ENCODE results near the gene PRKCE. TPM values are rescaled to one million over a fixed set of nuclear protein-coding genes. Genes with fewer than 3 reads are reported as not detected.

Gene PRKCE
- polyA plus RNA-seq, 1 of the 3 experiments (the other 2 are of a cell fraction): 16.3 TPM

DNA sequence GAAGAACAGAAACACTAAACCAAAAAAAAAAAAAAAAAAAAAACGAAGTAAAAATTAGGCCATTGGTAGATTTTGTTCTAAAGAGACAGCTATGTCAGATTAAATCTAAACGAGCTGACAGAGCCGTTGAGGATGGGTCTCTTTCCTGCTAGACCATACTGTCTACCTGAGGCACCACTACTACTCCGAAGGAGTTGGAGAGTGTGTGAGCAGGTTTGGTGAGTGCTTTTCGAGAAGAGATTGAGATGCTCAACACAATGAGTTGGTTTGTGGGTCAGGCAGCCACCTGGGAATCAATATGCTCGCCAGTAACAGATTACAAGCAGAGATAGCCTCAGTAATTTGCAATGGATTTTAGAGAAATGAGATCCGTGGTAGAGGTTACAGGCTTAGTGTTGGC, 364.2 kb downstream of the PRKCE start:
- no peaks in the 10 kb centered on the region for H3K79me2 ChIP-seq (ENCODE audit: insufficient read depth)

DNA sequence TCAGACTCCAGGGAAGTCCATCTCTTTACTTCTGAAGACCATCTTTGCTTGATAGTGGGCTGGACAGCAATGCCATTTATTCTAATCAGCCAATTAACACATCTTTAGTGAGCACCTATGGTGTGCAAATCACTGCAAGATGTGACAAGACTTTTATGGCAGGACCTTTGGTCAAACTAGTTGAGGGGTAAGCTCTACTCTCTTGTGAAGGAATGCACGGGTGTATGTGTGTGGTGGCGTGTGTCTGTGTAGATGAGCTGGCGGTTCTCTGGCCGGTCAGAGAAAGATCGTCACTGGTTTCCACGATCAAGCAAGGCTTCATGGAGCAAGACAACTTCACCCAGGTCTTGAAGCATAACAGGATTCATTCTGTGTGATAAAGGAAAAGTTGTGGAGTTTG, 364.6 kb downstream of the PRKCE start:
- 97% methylated on average over 6 of the region's 6 CpGs for WGBS (ENCODE audit: low lambda C conversion rate)
- CTCF ChIA-PET: interaction anchor here (0.6 to 2.1 kb wide), 5 partner anchors 10 to 350 kb away, joined by 3 to 8 read pairs (median 3); no protein-coding TSS in a partner anchor
- Histone ChIP-seq H3K27me3 (ENCODE audit: insufficient read depth) (no peaks in the 10 kb centered on the region), H3K4me3 (ENCODE audit: low read depth in 2 of 2, low read length in 1 of 2) (no peak overlapping the region), H3K9me3 (no peaks in the 10 kb centered on the region), H3K9ac (no peak overlapping the region), H4K20me1 (ENCODE audit: insufficient read depth) (no peaks in the 10 kb centered on the region), H3K4me1 (ENCODE audit: control insufficient read depth in 1 of 2, insufficient read depth in 2 of 2, low read depth in 1 of 2, low read length in 1 of 2) (peaks cover 8 to 12% of the 10 kb centered on the region in 2 experiments; a peak in 2 of 4 replicates), H3K79me2 (ENCODE audit: insufficient read depth) (no peaks in the 10 kb centered on the region), H3K9me2 (no peaks in the 10 kb centered on the region), H3K4me2 (no peak overlapping the region), H3F3A (replicated peaks; ENCODE audit: insufficient read depth) (peaks cover 6% of the 10 kb centered on the region), H3K27ac (ENCODE audit: low read depth in 2 of 2, low read length in 1 of 2) (peak overlapping the region in 1 of 2 experiments; percentile 52; a peak in 2 of 4 replicates), H2AFZ (ENCODE audit: low read depth) (no peak overlapping the region), H3K36me3 (replicated peaks in 1 of 2; ENCODE audit: control insufficient read depth in 1 of 2, insufficient read depth in 2 of 2, low read length in 1 of 2) (peaks cover 0 to 11% of the 10 kb centered on the region in 2 experiments)
- TF ChIP-seq, protein P1, sequence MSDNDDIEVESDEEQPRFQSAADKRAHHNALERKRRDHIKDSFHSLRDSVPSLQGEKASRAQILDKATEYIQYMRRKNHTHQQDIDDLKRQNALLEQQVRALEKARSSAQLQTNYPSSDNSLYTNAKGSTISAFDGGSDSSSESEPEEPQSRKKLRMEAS (IDR thresholded peaks at IDR 0.05; ENCODE audit: low read depth): no peak
- no peak for TF ChIP-seq NRF1 (IDR thresholded peaks at IDR 0.05; ENCODE audit: low read depth, low read length)
- no peak for TF ChIP-seq SMC3 (IDR thresholded peaks at IDR 0.05; ENCODE audit: low read depth, low read length)
- TF ChIP-seq, protein P2, sequence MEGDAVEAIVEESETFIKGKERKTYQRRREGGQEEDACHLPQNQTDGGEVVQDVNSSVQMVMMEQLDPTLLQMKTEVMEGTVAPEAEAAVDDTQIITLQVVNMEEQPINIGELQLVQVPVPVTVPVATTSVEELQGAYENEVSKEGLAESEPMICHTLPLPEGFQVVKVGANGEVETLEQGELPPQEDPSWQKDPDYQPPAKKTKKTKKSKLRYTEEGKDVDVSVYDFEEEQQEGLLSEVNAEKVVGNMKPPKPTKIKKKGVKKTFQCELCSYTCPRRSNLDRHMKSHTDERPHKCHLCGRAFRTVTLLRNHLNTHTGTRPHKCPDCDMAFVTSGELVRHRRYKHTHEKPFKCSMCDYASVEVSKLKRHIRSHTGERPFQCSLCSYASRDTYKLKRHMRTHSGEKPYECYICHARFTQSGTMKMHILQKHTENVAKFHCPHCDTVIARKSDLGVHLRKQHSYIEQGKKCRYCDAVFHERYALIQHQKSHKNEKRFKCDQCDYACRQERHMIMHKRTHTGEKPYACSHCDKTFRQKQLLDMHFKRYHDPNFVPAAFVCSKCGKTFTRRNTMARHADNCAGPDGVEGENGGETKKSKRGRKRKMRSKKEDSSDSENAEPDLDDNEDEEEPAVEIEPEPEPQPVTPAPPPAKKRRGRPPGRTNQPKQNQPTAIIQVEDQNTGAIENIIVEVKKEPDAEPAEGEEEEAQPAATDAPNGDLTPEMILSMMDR (IDR thresholded peaks at IDR 0.05): no peak
- TF ChIP-seq, protein P3, sequence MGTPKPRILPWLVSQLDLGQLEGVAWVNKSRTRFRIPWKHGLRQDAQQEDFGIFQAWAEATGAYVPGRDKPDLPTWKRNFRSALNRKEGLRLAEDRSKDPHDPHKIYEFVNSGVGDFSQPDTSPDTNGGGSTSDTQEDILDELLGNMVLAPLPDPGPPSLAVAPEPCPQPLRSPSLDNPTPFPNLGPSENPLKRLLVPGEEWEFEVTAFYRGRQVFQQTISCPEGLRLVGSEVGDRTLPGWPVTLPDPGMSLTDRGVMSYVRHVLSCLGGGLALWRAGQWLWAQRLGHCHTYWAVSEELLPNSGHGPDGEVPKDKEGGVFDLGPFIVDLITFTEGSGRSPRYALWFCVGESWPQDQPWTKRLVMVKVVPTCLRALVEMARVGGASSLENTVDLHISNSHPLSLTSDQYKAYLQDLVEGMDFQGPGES (IDR thresholded peaks at IDR 0.05; ENCODE audit: low read depth, low read length): no peak
- no peak for TF ChIP-seq NFIC (IDR thresholded peaks at IDR 0.05; ENCODE audit: borderline replicate concordance)
- no peak for TF ChIP-seq CHD2 (IDR thresholded peaks at IDR 0.05; ENCODE audit: low read length, partially characterized antibody)
- no peak for TF ChIP-seq JUND (IDR thresholded peaks at IDR 0.05)
- TF ChIP-seq SIN3A (IDR thresholded peaks at IDR 0.05; ENCODE audit: borderline replicate concordance, low read depth, low read length): no peak
- no peak for TF ChIP-seq TCF12 (IDR thresholded peaks at IDR 0.05)
- TF ChIP-seq POLR2AphosphoS5 (IDR thresholded peaks at IDR 0.05; ENCODE audit: low read depth, low read length): no peak
- no peak for TF ChIP-seq RCOR1 (IDR thresholded peaks at IDR 0.05; ENCODE audit: low read length)
- no peak for TF ChIP-seq TEAD4 (IDR thresholded peaks at IDR 0.05; ENCODE audit: borderline replicate concordance, insufficient read depth)
- TF ChIP-seq FOXM1 (IDR thresholded peaks at IDR 0.05; ENCODE audit: low read depth): no peak
- no peak for TF ChIP-seq YY1 (IDR thresholded peaks at IDR 0.05; ENCODE audit: low read depth)
- no peak for TF ChIP-seq GATA2 (CRISPR knock-in tag; IDR thresholded peaks at IDR 0.05)
- no peak for DNase-seq
- POLR2A ChIA-PET: no interaction called here

More for the DNA sequence above, 364.2 kb downstream of the PRKCE start:
- H3K36me3 ChIP-seq (replicated peaks in 1 of 2; ENCODE audit: control insufficient read depth in 1 of 2, insufficient read depth in 2 of 2, low read length in 1 of 2): peaks cover 0 to 12% of the 10 kb centered on the region in 2 experiments
- peak overlapping the region; percentile 21; the same call in 1 of the 2 replicates for H2AFZ ChIP-seq (ENCODE audit: low read depth)
- no peak overlapping the region for H3K4me3 ChIP-seq (ENCODE audit: low read depth in 2 of 2, low read length in 1 of 2)
- peak overlapping the region; percentile 52 to 53; a peak in 3 of 4 replicates for H3K27ac ChIP-seq (ENCODE audit: low read depth in 2 of 2, low read length in 1 of 2)
- ChIA-PET POLR2A (no interaction called here), CTCF (interaction anchor here (0.6 to 2.1 kb wide), 5 partner anchors 10 to 351 kb away, joined by 3 to 8 read pairs (median 3); no protein-coding TSS in a partner anchor)
- DNase-seq: no peak
- no peaks in the 10 kb centered on the region for H3K9me3 ChIP-seq
- no peak overlapping the region for H3K9ac ChIP-seq
- no peaks in the 10 kb centered on the region for H3K27me3 ChIP-seq (ENCODE audit: insufficient read depth)
- H3F3A ChIP-seq (replicated peaks; ENCODE audit: insufficient read depth): peaks cover 6% of the 10 kb centered on the region
- no peaks in the 10 kb centered on the region for H3K9me2 ChIP-seq
- H3K4me1 ChIP-seq (ENCODE audit: control insufficient read depth in 1 of 2, insufficient read depth in 2 of 2, low read depth in 1 of 2, low read length in 1 of 2): peaks cover 8 to 12% of the 10 kb centered on the region in 2 experiments; a peak in 2 of 4 replicates
- no peaks in the 10 kb centered on the region for H4K20me1 ChIP-seq (ENCODE audit: insufficient read depth)
- WGBS (ENCODE audit: low lambda C conversion rate): 64% methylated on average over 7 of the region's 7 CpGs
- TF ChIP-seq, protein P2 (IDR thresholded peaks at IDR 0.05): no peak
- TF ChIP-seq CHD2 (IDR thresholded peaks at IDR 0.05; ENCODE audit: low read length, partially characterized antibody): no peak
- TF ChIP-seq, protein P4, sequence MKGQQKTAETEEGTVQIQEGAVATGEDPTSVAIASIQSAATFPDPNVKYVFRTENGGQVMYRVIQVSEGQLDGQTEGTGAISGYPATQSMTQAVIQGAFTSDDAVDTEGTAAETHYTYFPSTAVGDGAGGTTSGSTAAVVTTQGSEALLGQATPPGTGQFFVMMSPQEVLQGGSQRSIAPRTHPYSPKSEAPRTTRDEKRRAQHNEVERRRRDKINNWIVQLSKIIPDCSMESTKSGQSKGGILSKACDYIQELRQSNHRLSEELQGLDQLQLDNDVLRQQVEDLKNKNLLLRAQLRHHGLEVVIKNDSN (IDR thresholded peaks at IDR 0.05; ENCODE audit: borderline replicate concordance, low read depth): no peak
- TF ChIP-seq EZH2phosphoT487 (IDR thresholded peaks at IDR 0.05; ENCODE audit: borderline replicate concordance, low read depth): no peak
- no peak for TF ChIP-seq EP300 (IDR thresholded peaks at IDR 0.05; ENCODE audit: borderline replicate concordance in 1 of 2, low read depth in 1 of 2, low read length in 1 of 2)
- no peak; the same call in 1 of the 2 replicates for TF ChIP-seq GATA2 (CRISPR knock-in tag; IDR thresholded peaks at IDR 0.05)
- TF ChIP-seq FOSL2 (IDR thresholded peaks at IDR 0.05; ENCODE audit: borderline replicate concordance, low read depth): no peak
- no peak overlapping the region for H3K4me2 ChIP-seq

Data from SK-N-SH (cell line).